VCaP (cell line): ENCODE data around the gene POLR1A.

Experiments
- H3K27ac ChIP-seq: fragments of 450-650 bp; 2 replicates; pipeline ENCODE4 v1.5.1; 2017
- TF ChIP-seq, protein P1 (sequence below): fragments of 450-650 bp; conservative IDR thresholded peaks from 2 replicates; pipeline ENCODE4 v1.5.1; 2017; ENCODE audit warnings: mild to moderate bottlenecking, moderate library complexity

POLR1A gene

DNA sequence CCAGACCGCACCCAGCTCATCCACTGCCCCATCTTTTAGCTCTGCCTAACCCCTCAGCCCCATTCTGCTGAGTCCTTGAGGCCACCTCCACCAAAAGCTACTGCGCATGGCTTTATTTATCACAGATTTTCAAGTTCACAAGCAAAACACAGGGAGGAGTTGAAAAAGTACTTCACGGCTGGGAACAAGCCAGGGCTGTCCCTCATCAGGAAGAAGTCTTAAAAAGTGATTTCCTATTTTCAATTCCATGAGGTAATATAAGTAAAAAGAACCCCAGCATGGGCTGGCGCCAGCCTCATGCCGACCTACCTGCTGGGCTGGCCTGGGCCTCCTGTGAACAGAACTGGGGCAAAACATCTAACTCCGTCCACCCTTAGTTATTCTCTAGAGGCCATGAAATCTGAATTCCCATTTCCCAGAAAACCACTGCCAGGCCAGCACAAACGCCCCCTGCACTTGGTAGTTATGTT is 69.0 kb downstream of the POLR1A start:
- no peak overlapping the region for H3K27ac ChIP-seq

GRCh38 chr2:86035883-86036668 is 69.6 kb downstream of the POLR1A start:
- no peak overlapping the region for H3K27ac ChIP-seq
- TF ChIP-seq, protein P1, sequence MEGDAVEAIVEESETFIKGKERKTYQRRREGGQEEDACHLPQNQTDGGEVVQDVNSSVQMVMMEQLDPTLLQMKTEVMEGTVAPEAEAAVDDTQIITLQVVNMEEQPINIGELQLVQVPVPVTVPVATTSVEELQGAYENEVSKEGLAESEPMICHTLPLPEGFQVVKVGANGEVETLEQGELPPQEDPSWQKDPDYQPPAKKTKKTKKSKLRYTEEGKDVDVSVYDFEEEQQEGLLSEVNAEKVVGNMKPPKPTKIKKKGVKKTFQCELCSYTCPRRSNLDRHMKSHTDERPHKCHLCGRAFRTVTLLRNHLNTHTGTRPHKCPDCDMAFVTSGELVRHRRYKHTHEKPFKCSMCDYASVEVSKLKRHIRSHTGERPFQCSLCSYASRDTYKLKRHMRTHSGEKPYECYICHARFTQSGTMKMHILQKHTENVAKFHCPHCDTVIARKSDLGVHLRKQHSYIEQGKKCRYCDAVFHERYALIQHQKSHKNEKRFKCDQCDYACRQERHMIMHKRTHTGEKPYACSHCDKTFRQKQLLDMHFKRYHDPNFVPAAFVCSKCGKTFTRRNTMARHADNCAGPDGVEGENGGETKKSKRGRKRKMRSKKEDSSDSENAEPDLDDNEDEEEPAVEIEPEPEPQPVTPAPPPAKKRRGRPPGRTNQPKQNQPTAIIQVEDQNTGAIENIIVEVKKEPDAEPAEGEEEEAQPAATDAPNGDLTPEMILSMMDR, result no peak

More for the DNA sequence above, 69.0 kb downstream of the POLR1A start:
- TF ChIP-seq, protein P1, result no peak

DNA sequence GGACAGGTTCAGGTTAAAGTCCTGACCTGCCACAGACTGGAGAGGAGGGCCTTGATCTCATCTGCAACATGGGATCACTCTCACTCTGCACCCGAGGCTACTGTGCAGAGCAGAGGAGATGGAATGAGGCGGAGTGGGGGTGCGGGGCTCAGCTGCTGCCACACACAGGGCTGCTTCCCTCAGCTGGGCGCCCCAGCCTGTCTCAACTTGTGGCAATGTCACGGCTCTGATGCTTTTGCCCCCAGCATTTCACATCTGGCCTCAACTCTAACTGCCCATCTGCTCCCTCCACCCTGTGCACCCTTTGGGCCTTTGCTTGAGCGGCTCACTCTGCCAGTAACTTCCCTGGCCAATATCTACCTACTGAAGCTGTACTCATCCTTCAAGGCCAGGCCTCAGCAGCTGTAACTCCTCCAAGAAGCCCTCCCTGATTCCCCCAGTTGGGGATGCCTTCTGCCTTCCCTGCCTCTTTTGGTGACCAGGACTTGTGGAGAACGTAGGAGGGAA is 70.3 kb downstream of the POLR1A start:
- TF ChIP-seq, protein P1, result no peak
- no peak overlapping the region for H3K27ac ChIP-seq

DNA sequence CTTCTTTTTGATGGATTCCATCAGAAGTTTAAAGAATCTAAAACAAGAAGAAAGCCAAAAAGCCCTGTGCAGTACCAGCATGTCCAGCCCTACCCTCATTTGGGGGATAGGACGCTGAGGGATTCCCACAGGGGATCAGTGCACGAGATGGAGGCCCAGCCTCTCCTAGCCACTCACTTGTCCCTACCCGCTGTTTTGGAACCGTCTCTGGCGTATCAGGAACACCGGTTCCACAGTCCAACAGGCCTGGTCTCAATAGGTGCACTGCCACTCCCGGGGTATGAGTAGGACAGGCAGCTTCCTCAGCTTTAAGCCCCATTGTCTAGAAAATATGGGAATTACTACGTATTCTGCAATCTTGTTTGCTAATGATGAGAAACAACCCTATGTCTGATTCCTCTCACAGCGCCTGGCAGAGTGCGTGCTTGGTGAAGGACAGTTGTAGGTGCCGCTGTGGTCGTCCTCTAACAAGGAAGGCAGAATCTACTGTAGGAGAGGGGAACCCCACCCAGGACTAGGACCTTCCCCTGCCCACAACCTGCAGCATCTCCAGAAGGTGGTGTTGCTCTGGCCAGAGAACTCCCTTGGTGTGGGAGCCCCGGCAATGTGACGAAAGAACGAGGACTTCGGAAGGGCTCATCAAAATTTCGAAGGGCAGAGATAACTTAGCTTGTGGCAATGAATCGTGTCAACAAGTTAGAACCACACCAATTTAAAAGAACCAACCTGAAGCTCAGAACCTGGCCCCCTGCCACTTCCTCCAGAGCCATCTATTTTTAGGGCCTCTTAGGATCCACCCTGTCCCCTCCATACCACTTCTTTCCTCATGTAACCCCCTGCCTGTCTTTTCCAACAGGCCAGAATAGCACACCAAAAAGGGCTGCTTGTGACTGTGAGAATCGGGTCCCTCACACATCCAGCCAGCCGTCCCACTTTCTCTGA is 71.7 kb downstream of the POLR1A start:
- no peak overlapping the region for H3K27ac ChIP-seq
- TF ChIP-seq, protein P1, result no peak

GRCh38 chr2:86032861-86033595 is 72.7 kb downstream of the POLR1A start:
- TF ChIP-seq, protein P1, result no peak

DNA sequence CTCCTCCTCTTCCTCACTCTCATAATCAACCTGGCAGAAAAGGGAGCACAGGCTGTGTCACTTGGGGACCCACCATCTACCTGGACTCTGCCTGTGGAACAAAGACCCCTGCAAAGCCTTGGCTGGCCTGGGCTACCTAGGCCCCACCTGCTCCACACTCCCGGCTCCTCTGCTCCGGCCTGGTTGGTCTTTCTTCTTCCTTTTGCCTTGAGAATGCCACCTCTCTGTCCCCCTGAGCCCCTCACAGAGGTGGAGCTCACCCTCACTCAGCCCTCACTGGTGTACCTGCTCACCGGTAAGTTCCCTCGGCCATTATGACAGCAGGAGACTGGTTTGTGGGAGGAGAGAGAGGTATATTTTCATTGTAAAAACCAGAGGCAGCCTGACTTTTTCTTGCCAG is 74.1 kb downstream of the POLR1A start:
- no peak overlapping the region for H3K27ac ChIP-seq
- TF ChIP-seq, protein P1, result no peak

More at GRCh38 chr2:86032861-86033595, 72.7 kb downstream of the POLR1A start:
- H3K27ac ChIP-seq, result no peak overlapping the region
